A549 treated with DMSO at 1 μM for 4 hours (cell line): Measurements from ENCODE around the gene PEX12. TPM values are rescaled to one million over a fixed set of nuclear protein-coding genes. Genes with fewer than 3 reads are reported as not detected.

Experiments
- total RNA-seq: library from RNA; stranded (reverse); fragments of 200-300 nt; extraction: Qiagen RNA extraction; gene quantifications from 5 replicates; pipeline ENCODE4 v1.2.3, GENCODE V29; 2022; ENCODE audit warnings: low read depth

The PEX12 gene
- total RNA-seq: 6.0 to 9.2 TPM (median 8.3 TPM) in 5 replicates

DNA sequence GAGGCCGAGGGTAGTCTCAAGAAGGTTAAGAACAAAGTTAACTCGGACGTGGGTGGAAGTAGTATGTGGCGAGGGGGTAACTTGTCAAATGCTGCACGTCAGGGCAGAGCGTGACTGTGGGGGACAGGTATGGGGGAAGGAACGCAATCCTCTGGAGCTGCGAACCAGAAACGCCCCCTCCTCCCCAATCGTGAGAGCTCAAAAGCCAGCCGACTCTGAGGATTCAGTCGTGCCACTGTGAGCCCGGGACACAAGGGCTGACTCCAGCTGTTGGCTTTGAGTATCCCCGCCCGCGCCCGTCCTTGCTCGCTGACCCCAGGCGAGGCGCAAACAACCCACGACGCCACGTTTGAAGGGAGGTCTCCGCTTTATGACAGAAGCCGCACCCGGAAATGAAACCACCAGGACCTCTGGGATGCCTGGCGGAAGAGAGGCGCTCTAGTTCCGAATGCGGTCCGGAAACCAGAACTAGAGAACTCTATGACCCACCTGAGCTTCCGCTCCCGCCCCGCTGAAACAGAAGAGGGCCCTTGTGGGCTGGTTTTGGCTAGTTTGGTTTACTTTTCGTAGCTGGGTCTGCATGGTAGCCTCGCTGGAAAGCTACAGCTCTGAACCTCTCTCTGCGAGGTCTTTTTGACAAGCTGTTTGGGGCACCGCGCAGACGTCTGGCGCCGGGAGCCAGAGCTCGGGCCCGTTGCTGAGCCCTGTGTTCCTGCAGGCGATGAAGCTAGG is at the start of gene PEX12:
Gene PEX12, minus strand, starts transcription at position 375 of the 732 bp plus-strand sequence. CDS start 550 bp downstream, outside the sequence.

GRCh38 chr17:35587074-35587961 is 8.9 kb upstream of the PEX12 start, which contains the start of gene AP2B1:
Gene AP2B1, plus strand, starts transcription at chr17:35587322. Its CDS starts 6,709 bp downstream, at chr17:35594031.

GRCh38 chr17:35560703-35561102 is 17.7 kb downstream of the PEX12 start, which contains the start of gene SLFN14:
Gene SLFN14, minus strand, starts transcription at chr17:35560819. Its CDS starts 2,757 bp downstream, at chr17:35558062.

GRCh38 chr17:35537601-35538141 is 40.7 kb downstream of the PEX12 start, which contains the start of gene SLFN12L:
Gene SLFN12L, minus strand, starts transcription at chr17:35537678. Its CDS starts 15,314 bp downstream, at chr17:35522364.

Other genes with a start within 250 kb of the PEX12 start
- 5.7 to 8.6 TPM (median 6.4 TPM) in 5 replicates for gene SLFN11, start 204.9 kb downstream of the PEX12 start, total RNA-seq
- gene SLFN12, start 146.1 kb downstream of the PEX12 start, total RNA-seq: 0.12 to 0.21 TPM (median 0.20 TPM) in 3 of 5 replicates, not detected in the others
- gene SLFN13, start 129.8 kb downstream of the PEX12 start, total RNA-seq: 3.8 to 6.0 TPM (median 5.0 TPM) in 5 replicates
- gene SLFN12L, start 40.9 kb downstream of the PEX12 start, total RNA-seq: 0.02 to 0.06 TPM in 2 of 5 replicates, not detected in the others
- gene SLFN14, start 17.8 kb downstream of the PEX12 start, total RNA-seq: not detected in 5 replicates
- 137 to 161 TPM (median 156 TPM) in 5 replicates for gene AP2B1, start 8.8 kb upstream of the PEX12 start, total RNA-seq
- gene RASL10B, start 153.1 kb upstream of the PEX12 start, total RNA-seq: 0.06 to 0.13 TPM (median 0.10 TPM) in 4 of 5 replicates, not detected in the other
- gene GAS2L2, start 174.7 kb upstream of the PEX12 start, total RNA-seq: 0.03 to 0.13 TPM (median 0.07 TPM) in 5 replicates
- 0.16 to 0.30 TPM (median 0.24 TPM) in 5 replicates for gene C17orf50, start 182.3 kb upstream of the PEX12 start, total RNA-seq
- gene MMP28, start 217.1 kb upstream of the PEX12 start, total RNA-seq: 4.6 to 7.2 TPM (median 6.0 TPM) in 5 replicates
- gene TAF15, start 230.9 kb upstream of the PEX12 start, total RNA-seq: 212 to 223 TPM (median 214 TPM) in 5 replicates